BJ (cell line): ENCODE measurements around the gene CALCA. TPM values are rescaled to one million over a fixed set of nuclear protein-coding genes. Genes with fewer than 3 reads are reported as not detected.

Experiments used
- CTCF ChIA-PET: fragments of 350-600 bp; formaldehyde crosslinking; extraction: SDS; loops from one replicate; lab custom pipeline; 2021; ENCODE audit warnings: antibody characterized with exemption, inconsistent platforms; lab: Yijun Ruan, JAX
- POLR2A ChIA-PET: fragments of 300-600 bp; sonication (Branson Sonifier 250); formaldehyde crosslinking; extraction: SDS; loops from one replicate; lab custom pipeline; 2021; ENCODE audit warnings: antibody characterized with exemption; lab: Charles Lee
- DNase-seq: peaks from one replicate; pipeline ENCODE4 v3.0.0-alpha.2; 2011; ENCODE audit warnings: low read depth
- H3K27me3 ChIP-seq: 2 replicates; pipeline ENCODE4 v1.6.0; 2011; ENCODE audit warnings: low read length; ENCODE audit not compliant: control insufficient read depth, insufficient read depth
- H3K36me3 ChIP-seq: 2 replicates; pipeline ENCODE4 v1.5.1; 2011; ENCODE audit warnings: low read length; ENCODE audit not compliant: control insufficient read depth, insufficient read depth
- H3K4me3 ChIP-seq: 2 replicates; pipeline ENCODE4 v1.5.1; 2011; ENCODE audit warnings: low read depth, mild to moderate bottlenecking, control low read depth, low read length
- CTCF ChIP-seq: IDR thresholded peaks from 2 replicates; pipeline ENCODE4 v1.5.1; 2011; ENCODE audit warnings: low read depth, mild to moderate bottlenecking, control low read depth, inconsistent platforms, low read length, moderate library complexity; ENCODE audit not compliant: insufficient read depth
- polyA plus RNA-seq: library from polyadenylated mRNA; depleted of rRNA; stranded (reverse); fragments of >200 nt; gene quantifications from 2 replicates; pipeline ENCODE4 v1.2.3, GENCODE V29; 2011; rRNA removed

The CALCA gene
- polyA plus RNA-seq, 1 experiment: not detected

- TF ChIP-seq CTCF: no peak
- no peak for DNase-seq
- Histone ChIP-seq H3K36me3 (no peaks in the 10 kb centered on the region), H3K27me3 (no peaks in the 10 kb centered on the region), H3K4me3 (no peak overlapping the region)
- CTCF ChIA-PET: interaction anchor here (1.5 kb wide), 1 partner anchor 16 kb away, joined by 8 read pairs; no protein-coding TSS in a partner anchor
- POLR2A ChIA-PET: no interaction called here
Measured at GRCh38 chr11:14924318-14924717, 47.8 kb downstream of the CALCA start.

Other genes with a start within 250 kb of the CALCA start
- 7.3 and 14.0 TPM in 2 replicates for gene CYP2R1, start 80.1 kb downstream of the CALCA start, polyA plus RNA-seq
- not detected in 2 replicates for gene CALCB, start 101.2 kb upstream of the CALCA start, polyA plus RNA-seq
- 0.10 TPM in 1 of 2 replicates, not detected in the other for gene INSC, start 142.6 kb upstream of the CALCA start, polyA plus RNA-seq